Nephron progenitor cell (in vitro differentiated cells): Measurements from ENCODE around the gene SCUBE2.

Experiments
- DNase-seq: peaks from one replicate; pipeline ENCODE4 v3.0.0; 2021
- H3K27ac Mint-ChIP-seq: 2 replicates; pipeline ENCODE4 v1.8.0; 2021; ENCODE audit warnings: mild to moderate bottlenecking, moderate library complexity, mixed read lengths
- H3K27me3 Mint-ChIP-seq: 2 replicates; pipeline ENCODE4 v1.8.0; 2021; ENCODE audit warnings: mild to moderate bottlenecking, low read depth, mixed read lengths; ENCODE audit not compliant: poor library complexity
- H3K36me3 Mint-ChIP-seq: 2 replicates; pipeline ENCODE4 v1.8.0; 2021; ENCODE audit warnings: low read depth, mixed read lengths
- H3K4me1 Mint-ChIP-seq: 2 replicates; pipeline ENCODE4 v1.8.0; 2021; ENCODE audit warnings: mixed read lengths
- H3K4me3 Mint-ChIP-seq: 2 replicates; pipeline ENCODE4 v1.8.0; 2021; ENCODE audit warnings: mild to moderate bottlenecking, moderate library complexity, mixed read lengths
- H3K9me3 Mint-ChIP-seq: 2 replicates; pipeline ENCODE4 v1.8.0; 2021; ENCODE audit warnings: mild to moderate bottlenecking, moderate library complexity, mixed read lengths
- TF ChIP-seq, protein P1 (sequence below): fragments of 200-600 bp; sonication (generic); IDR thresholded peaks from 2 replicates; pipeline ENCODE4 v1.5.0; 2021; ENCODE audit warnings: antibody characterized with exemption

Gene SCUBE2

DNA sequence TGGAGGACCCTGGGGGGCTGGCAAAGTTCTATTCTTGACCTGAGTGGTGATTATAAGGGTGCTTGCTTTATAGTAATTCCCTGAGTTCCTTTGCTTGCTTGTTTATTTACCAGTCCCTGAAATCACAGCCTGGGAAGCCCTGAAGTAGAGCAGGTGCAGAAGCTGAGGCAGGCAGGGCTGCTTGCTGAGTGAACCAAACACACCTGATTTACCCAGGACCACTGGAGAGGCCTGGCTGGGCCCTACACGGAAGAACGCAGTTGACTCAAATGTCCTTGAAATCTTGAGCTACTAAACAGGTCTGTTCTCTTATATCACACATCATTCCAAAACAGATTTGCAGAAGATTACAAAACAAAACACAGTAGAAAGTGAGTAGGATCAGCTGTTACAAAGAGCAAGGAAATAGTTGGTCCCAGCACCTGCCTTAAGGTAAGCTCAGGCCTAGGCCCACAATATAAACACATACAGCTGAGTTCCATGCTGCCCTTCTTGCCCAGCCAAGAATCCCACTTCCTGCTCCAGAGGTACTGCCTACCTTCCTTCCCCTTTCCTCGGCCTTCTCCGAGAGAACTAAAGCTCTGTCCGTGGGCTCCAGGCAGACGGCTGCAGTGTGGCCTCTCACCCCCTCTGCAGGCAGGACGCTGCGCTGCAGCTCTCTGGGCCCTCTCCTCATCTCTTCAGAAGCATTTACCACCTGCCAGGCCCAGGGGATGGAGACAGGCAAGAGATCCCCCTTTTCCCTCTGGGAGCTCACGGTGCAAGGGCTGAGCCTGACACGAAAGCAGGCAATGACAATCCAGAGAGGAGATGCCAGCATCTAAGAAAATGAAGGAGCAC is 46.1 kb upstream of the SCUBE2 start:
- H3K9me3 Mint-ChIP-seq: no peaks in the 10 kb centered on the region
- peaks cover 51% of the 10 kb centered on the region for H3K36me3 Mint-ChIP-seq
- H3K4me3 Mint-ChIP-seq: no peak overlapping the region
- peaks cover 4% of the 10 kb centered on the region for H3K27me3 Mint-ChIP-seq
- H3K27ac Mint-ChIP-seq: peak overlapping the region; percentile 4
- DNase-seq: peak; percentile 82
- TF ChIP-seq, protein P1, sequence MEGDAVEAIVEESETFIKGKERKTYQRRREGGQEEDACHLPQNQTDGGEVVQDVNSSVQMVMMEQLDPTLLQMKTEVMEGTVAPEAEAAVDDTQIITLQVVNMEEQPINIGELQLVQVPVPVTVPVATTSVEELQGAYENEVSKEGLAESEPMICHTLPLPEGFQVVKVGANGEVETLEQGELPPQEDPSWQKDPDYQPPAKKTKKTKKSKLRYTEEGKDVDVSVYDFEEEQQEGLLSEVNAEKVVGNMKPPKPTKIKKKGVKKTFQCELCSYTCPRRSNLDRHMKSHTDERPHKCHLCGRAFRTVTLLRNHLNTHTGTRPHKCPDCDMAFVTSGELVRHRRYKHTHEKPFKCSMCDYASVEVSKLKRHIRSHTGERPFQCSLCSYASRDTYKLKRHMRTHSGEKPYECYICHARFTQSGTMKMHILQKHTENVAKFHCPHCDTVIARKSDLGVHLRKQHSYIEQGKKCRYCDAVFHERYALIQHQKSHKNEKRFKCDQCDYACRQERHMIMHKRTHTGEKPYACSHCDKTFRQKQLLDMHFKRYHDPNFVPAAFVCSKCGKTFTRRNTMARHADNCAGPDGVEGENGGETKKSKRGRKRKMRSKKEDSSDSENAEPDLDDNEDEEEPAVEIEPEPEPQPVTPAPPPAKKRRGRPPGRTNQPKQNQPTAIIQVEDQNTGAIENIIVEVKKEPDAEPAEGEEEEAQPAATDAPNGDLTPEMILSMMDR: peak; percentile 87
- peaks cover 10% of the 10 kb centered on the region for H3K4me1 Mint-ChIP-seq

DNA sequence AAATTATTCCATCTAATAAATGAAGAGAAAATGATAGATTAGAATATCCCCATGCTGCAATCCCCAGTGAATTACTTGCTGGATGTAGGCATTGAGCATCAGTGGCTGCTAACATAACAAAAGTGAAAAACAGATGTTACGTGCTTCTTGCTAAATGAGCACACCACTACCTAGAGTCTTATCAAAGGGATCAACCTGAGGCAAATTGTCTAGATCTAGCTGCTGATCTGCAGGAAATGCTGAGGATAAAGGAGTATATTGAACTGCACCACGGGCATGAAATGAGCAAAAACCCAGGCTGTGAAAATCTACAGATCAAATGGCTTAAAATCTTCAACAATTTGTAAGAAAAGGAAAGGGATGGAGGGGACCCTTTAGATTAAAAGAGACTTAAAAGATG is 45.3 kb upstream of the SCUBE2 start:
- H3K36me3 Mint-ChIP-seq: peaks cover 48% of the 10 kb centered on the region

DNA sequence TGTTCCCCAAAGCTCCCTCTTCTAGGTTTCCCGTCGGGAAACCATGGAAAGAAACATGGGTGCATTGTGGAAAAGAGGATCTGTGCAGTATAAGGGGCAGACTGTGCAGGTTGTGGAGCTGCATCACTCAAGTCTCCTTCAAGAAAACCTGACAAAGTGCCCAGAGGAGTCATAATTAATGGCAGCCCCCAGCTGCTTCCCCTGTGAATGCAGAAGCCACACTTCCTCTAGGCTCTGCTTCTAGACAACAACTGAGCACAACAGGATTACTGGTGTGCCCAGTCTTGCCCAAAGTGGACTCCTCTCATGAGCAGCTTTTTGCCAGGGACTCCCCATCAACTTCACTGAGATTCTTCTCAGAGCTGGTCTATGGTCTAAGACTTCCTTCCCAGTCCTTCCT is 42.6 kb upstream of the SCUBE2 start:
- H3K27me3 Mint-ChIP-seq: peaks cover 4% of the 10 kb centered on the region
- TF ChIP-seq, protein P1: no peak
- no peaks in the 10 kb centered on the region for H3K9me3 Mint-ChIP-seq
- no peak for DNase-seq
- no peak overlapping the region for H3K4me3 Mint-ChIP-seq
- peaks cover 33% of the 10 kb centered on the region for H3K36me3 Mint-ChIP-seq
- peaks cover 6% of the 10 kb centered on the region for H3K4me1 Mint-ChIP-seq
- H3K27ac Mint-ChIP-seq: peak overlapping the region; percentile 27

More for the DNA sequence above, 45.3 kb upstream of the SCUBE2 start:
- H3K4me3 Mint-ChIP-seq: no peak overlapping the region
- peaks cover 4% of the 10 kb centered on the region for H3K27me3 Mint-ChIP-seq
- TF ChIP-seq, protein P1: no peak
- no peak for DNase-seq
- H3K27ac Mint-ChIP-seq: no peak overlapping the region
- peaks cover 10% of the 10 kb centered on the region for H3K4me1 Mint-ChIP-seq
- H3K9me3 Mint-ChIP-seq: no peaks in the 10 kb centered on the region

DNA sequence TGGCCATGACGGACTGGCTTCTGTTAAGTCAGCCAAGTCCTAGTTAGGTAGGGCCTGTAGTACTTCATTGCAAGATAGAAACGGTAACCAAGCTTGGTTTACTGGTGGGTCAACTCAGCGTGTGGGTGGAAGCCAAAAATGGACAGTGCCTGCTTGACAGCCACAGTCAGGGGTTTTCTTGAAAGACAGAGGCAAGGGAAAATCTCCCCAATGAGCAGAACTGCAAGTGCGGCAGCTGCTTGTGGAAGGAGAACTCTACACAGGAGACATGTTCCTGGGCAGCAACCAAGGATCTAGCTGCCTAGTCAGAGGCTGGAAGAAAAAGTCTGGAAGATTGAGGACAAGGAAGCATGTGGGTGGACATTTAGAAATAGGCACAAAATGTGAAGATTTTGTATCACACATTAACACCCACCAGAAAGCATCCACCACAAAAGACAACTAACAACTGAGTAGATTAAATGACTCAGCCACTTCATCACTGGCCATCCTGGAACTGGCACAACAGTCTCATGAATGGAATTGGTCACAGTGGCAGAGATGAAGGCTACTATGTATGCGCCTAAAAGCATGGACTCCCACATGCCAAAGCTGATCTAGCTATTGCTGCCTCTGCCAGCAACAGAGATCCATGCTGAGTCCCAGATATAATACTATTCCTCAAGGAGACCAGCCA is 40.9 kb upstream of the SCUBE2 start:
- no peak overlapping the region for H3K4me3 Mint-ChIP-seq
- TF ChIP-seq, protein P1: no peak
- no peaks in the 10 kb centered on the region for H3K4me1 Mint-ChIP-seq
- H3K27ac Mint-ChIP-seq: peak overlapping the region; percentile 40
- peaks cover 4% of the 10 kb centered on the region for H3K9me3 Mint-ChIP-seq
- no peak for DNase-seq
- peaks cover 44% of the 10 kb centered on the region for H3K36me3 Mint-ChIP-seq
- peaks cover 4% of the 10 kb centered on the region for H3K27me3 Mint-ChIP-seq

DNA sequence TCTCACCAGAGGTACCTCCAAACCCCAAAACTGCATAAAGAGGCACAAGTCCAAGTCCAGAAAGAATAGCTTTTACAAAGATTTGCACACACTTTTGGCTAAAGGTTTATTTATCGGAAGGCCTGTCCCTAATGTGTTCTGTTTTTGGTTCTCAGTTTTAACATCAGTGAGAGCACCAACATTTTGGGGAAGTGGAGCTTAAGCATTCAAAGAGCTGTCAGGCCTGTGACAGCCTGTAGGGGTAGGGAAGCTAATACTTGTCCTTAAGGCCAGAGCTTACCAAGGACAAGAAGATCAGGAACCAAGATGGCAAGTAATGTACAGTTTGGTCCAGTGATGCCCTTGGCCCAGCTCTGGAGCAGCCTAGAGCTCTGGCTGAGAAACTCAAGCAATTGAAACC is 38.9 kb upstream of the SCUBE2 start:
- no peak overlapping the region for H3K4me3 Mint-ChIP-seq
- peaks cover 4% of the 10 kb centered on the region for H3K9me3 Mint-ChIP-seq
- TF ChIP-seq, protein P1: no peak
- H3K36me3 Mint-ChIP-seq: peaks cover 42% of the 10 kb centered on the region
- no peaks in the 10 kb centered on the region for H3K4me1 Mint-ChIP-seq
- no peak for DNase-seq
- no peaks in the 10 kb centered on the region for H3K27me3 Mint-ChIP-seq
- no peak overlapping the region for H3K27ac Mint-ChIP-seq
